ENCODE data around the gene SLC15A3. TPM values are rescaled to one million over a fixed set of nuclear protein-coding genes. Genes with fewer than 3 reads are reported as not detected.

The SLC15A3 gene
- total RNA-seq, 1 donor from 2014 or later = 0.62 TPM

DNA sequence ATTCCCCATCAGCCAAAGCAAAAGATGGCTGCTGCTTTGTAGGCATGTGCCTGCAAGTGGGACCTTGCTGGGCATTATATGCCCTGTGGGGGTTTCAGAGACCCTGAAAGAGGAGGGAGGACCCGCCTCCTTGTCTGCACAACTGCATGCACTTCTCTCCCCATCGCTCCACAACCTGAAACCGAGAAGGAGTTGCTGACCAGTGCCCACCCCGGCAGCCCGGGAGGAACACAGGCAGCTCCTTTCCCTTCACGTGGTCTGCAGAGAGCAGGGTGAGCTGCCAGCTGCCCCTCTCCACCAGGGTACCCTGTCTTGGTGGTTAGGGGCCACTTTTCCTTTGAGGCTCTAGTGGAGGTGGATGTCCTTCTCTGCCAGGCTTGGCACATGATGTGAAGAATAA is 29.1 kb downstream of the SLC15A3 start:
- DNase-seq (ENCODE audit: low spot score) = no peak
- TF ChIP-seq, protein P1, sequence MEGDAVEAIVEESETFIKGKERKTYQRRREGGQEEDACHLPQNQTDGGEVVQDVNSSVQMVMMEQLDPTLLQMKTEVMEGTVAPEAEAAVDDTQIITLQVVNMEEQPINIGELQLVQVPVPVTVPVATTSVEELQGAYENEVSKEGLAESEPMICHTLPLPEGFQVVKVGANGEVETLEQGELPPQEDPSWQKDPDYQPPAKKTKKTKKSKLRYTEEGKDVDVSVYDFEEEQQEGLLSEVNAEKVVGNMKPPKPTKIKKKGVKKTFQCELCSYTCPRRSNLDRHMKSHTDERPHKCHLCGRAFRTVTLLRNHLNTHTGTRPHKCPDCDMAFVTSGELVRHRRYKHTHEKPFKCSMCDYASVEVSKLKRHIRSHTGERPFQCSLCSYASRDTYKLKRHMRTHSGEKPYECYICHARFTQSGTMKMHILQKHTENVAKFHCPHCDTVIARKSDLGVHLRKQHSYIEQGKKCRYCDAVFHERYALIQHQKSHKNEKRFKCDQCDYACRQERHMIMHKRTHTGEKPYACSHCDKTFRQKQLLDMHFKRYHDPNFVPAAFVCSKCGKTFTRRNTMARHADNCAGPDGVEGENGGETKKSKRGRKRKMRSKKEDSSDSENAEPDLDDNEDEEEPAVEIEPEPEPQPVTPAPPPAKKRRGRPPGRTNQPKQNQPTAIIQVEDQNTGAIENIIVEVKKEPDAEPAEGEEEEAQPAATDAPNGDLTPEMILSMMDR (IDR thresholded peaks at IDR 0.05; ENCODE audit: unreplicated experiment) = no peak
- no peak overlapping the region for H3K27ac Mint-ChIP-seq (ENCODE audit: unreplicated experiment)
- peak overlapping the region; percentile 82 for H3K4me3 Mint-ChIP-seq (ENCODE audit: unreplicated experiment)
- peaks cover 17% of the 10 kb centered on the region for H3K4me1 Mint-ChIP-seq (ENCODE audit: unreplicated experiment)
- H3K36me3 Mint-ChIP-seq (ENCODE audit: low read depth, unreplicated experiment) = peaks cover 37% of the 10 kb centered on the region
- no peaks in the 10 kb centered on the region for H3K9me3 Mint-ChIP-seq (ENCODE audit: unreplicated experiment)
- peaks cover 8% of the 10 kb centered on the region for H3K27me3 Mint-ChIP-seq (ENCODE audit: unreplicated experiment)

DNA sequence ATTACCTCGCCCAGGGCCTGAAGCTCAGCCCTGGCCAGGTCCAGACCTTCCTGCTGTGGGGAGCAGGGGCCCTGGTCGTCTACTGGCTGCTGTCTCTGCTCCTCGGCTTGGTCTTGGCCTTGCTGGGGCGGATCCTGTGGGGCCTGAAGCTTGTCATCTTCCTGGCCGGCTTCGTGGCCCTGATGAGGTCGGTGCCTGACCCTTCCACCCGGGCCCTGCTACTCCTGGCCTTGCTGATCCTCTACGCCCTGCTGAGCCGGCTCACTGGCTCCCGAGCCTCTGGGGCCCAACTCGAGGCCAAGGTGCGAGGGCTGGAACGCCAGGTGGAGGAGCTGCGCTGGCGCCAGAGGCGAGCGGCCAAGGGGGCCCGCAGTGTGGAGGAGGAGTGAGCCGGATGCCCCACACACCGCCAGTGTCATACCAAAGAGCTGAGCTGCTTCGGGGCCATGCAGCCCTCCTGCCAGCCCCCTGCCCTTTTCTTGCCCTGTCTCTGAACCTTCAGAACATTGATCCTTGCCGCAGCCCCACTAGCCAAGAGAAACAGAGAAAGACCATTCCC is 30.1 kb downstream of the SLC15A3 start:
- H3K27ac Mint-ChIP-seq (ENCODE audit: unreplicated experiment) = no peak overlapping the region
- peaks cover 40% of the 10 kb centered on the region for H3K36me3 Mint-ChIP-seq (ENCODE audit: low read depth, unreplicated experiment)
- peaks cover 19% of the 10 kb centered on the region for H3K4me1 Mint-ChIP-seq (ENCODE audit: unreplicated experiment)
- DNase-seq (ENCODE audit: low spot score) = no peak
- TF ChIP-seq, protein P1 (IDR thresholded peaks at IDR 0.05; ENCODE audit: unreplicated experiment) = no peak
- H3K4me3 Mint-ChIP-seq (ENCODE audit: unreplicated experiment) = no peak overlapping the region
- no peaks in the 10 kb centered on the region for H3K9me3 Mint-ChIP-seq (ENCODE audit: unreplicated experiment)
- H3K27me3 Mint-ChIP-seq (ENCODE audit: unreplicated experiment) = peaks cover 8% of the 10 kb centered on the region

DNA sequence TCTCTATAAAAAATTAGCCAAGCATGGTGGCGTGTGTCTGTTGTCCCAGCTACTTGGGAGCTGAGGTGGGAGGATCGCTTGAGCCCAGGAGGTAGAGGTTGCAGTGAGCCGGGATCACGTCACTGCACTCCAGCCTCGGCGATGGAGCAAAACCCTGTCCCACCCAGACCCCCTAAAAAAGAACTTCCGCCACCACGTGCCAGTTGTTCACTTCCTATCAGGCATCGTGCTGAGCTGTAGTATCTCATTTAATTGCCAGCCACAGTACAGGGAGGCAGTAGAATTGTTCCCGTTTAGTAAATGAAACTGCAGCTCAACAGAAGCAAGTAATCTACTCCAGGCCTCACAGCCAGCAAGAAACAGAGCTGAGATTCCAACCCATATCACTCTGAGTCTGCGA is 30.7 kb downstream of the SLC15A3 start:
- no peaks in the 10 kb centered on the region for H3K9me3 Mint-ChIP-seq (ENCODE audit: unreplicated experiment)
- no peak overlapping the region for H3K4me3 Mint-ChIP-seq (ENCODE audit: unreplicated experiment)
- H3K27ac Mint-ChIP-seq (ENCODE audit: unreplicated experiment) = no peak overlapping the region
- TF ChIP-seq, protein P1 (IDR thresholded peaks at IDR 0.05; ENCODE audit: unreplicated experiment) = no peak
- DNase-seq (ENCODE audit: low spot score) = no peak
- H3K4me1 Mint-ChIP-seq (ENCODE audit: unreplicated experiment) = peaks cover 20% of the 10 kb centered on the region
- H3K36me3 Mint-ChIP-seq (ENCODE audit: low read depth, unreplicated experiment) = peaks cover 34% of the 10 kb centered on the region
- H3K27me3 Mint-ChIP-seq (ENCODE audit: unreplicated experiment) = peaks cover 8% of the 10 kb centered on the region

DNA sequence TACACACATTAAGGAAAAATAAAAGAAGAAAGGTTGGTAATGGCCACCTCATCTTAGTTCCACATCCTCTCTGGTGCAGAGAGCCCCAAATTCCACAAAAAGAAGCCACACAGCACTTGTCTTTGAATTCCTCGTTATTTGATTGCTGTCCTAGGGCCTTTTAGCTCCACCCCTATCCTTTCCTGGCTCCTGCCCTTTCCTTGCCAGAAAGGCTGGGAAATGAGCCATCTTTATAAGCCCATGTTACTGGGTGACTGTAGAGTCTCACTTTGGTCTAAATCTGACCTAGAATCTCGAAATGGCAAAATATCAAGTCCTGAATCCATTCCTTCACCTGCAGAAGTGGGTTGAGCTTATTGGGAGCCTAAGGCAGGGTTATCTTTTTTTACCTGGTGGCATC is 32.0 kb downstream of the SLC15A3 start:
- no peak overlapping the region for H3K4me3 Mint-ChIP-seq (ENCODE audit: unreplicated experiment)
- peaks cover 19% of the 10 kb centered on the region for H3K4me1 Mint-ChIP-seq (ENCODE audit: unreplicated experiment)
- no peak overlapping the region for H3K27ac Mint-ChIP-seq (ENCODE audit: unreplicated experiment)
- H3K36me3 Mint-ChIP-seq (ENCODE audit: low read depth, unreplicated experiment) = peaks cover 34% of the 10 kb centered on the region
- no peak for DNase-seq (ENCODE audit: low spot score)
- H3K27me3 Mint-ChIP-seq (ENCODE audit: unreplicated experiment) = peaks cover 10% of the 10 kb centered on the region
- H3K9me3 Mint-ChIP-seq (ENCODE audit: unreplicated experiment) = no peaks in the 10 kb centered on the region
- TF ChIP-seq, protein P1 (IDR thresholded peaks at IDR 0.05; ENCODE audit: unreplicated experiment) = no peak

DNA sequence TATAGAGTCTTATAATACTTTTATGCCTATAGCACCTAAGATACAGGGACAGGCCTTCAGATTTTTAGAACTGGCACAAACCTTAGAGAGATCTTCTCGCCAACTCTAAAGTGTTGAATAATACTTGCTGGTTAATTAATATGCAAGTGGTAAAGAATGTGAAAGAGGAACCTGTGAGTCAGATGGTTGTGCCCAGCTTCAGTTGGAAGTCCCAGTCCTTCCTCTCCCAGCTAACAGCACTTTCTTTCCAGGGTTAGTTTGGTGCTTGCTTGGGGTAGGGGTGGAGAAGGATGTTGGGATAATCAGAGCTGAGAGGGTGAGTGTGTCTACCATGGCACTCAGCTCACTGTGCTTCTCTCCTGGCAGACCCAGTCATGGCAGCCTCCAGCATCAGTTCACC is 32.7 kb downstream of the SLC15A3 start:
- H3K4me3 Mint-ChIP-seq (ENCODE audit: unreplicated experiment) = no peak overlapping the region
- H3K4me1 Mint-ChIP-seq (ENCODE audit: unreplicated experiment) = peaks cover 21% of the 10 kb centered on the region
- DNase-seq (ENCODE audit: low spot score) = no peak

More for the DNA sequence above, 32.7 kb downstream of the SLC15A3 start:
- TF ChIP-seq, protein P1 (IDR thresholded peaks at IDR 0.05; ENCODE audit: unreplicated experiment) = no peak
- H3K9me3 Mint-ChIP-seq (ENCODE audit: unreplicated experiment) = no peaks in the 10 kb centered on the region
- H3K27ac Mint-ChIP-seq (ENCODE audit: unreplicated experiment) = no peak overlapping the region
- H3K36me3 Mint-ChIP-seq (ENCODE audit: low read depth, unreplicated experiment) = peaks cover 34% of the 10 kb centered on the region
- peaks cover 12% of the 10 kb centered on the region for H3K27me3 Mint-ChIP-seq (ENCODE audit: unreplicated experiment)

Data from endothelial cell (in vitro differentiated cells).